Measurements from ENCODE around the gene SKI. TPM values are rescaled to one million over a fixed set of nuclear protein-coding genes. Genes with fewer than 3 reads are reported as not detected.

Gene SKI
- total RNA-seq, 1 experiment from 2014 or later = 89.5 TPM

- Histone ChIP-seq H3K79me1 (ENCODE audit: insufficient read depth, low read depth, low read length, poor library complexity, severe bottlenecking) (peaks cover 2% of the 10 kb centered on the region), H2AFZ (ENCODE audit: low read length) (no peak overlapping the region), H4K5ac (ENCODE audit: insufficient read length, low read depth, low read length) (no peak overlapping the region), H4K20me1 (ENCODE audit: control insufficient read depth, insufficient read depth, insufficient read length) (no peaks in the 10 kb centered on the region), H2BK20ac (ENCODE audit: low read depth, low read length, poor library complexity, severe bottlenecking) (no peak overlapping the region), H4K91ac (ENCODE audit: insufficient read length, low read depth, low read length) (no peak overlapping the region), H3K56ac (ENCODE audit: insufficient read length, low read depth, low read length) (no peak overlapping the region), H3K27ac (ENCODE audit: insufficient read length, low read depth, low read length) (no peak overlapping the region), H2BK120ac (ENCODE audit: low read depth, low read length, poor library complexity, severe bottlenecking) (no peak overlapping the region), H3K9me3 (ENCODE audit: control insufficient read depth, low read depth, low read length) (no peaks in the 10 kb centered on the region), H2BK15ac (ENCODE audit: low read depth, low read length) (no peak overlapping the region), H3T11ph (ENCODE audit: low read length) (no peak overlapping the region), H3K4me2 (ENCODE audit: insufficient read depth, insufficient read length, low read length) (peak overlapping the region; percentile 13), H3K4me1 (ENCODE audit: insufficient read depth, low read length) (no peaks in the 10 kb centered on the region; the same call in 1 of the 2 replicates), H3K79me2 (ENCODE audit: insufficient read depth, low read length) (peaks cover 31% of the 10 kb centered on the region; the same call in 1 of the 2 replicates), H4K8ac (replicated peaks; ENCODE audit: insufficient read length, low read depth, low read length) (no peak overlapping the region), H3K27me3 (ENCODE audit: insufficient read depth, low read length) (no peaks in the 10 kb centered on the region), H3K23ac (ENCODE audit: insufficient read length, low read depth, low read length) (no peak overlapping the region), H2BK5ac (ENCODE audit: insufficient read length, low read length) (no peak overlapping the region), H2BK12ac (ENCODE audit: insufficient read length, low read depth, low read length) (no peak overlapping the region), H3K23me2 (ENCODE audit: insufficient read length, low read depth, low read length, poor library complexity, severe bottlenecking) (peaks cover 32% of the 10 kb centered on the region), H3K9ac (ENCODE audit: extremely low read depth, insufficient read length, low read length) (no peak overlapping the region), H3K18ac (ENCODE audit: insufficient read length, low read depth, low read length) (no peak overlapping the region), H3K14ac (ENCODE audit: insufficient read depth, low read length) (peak overlapping the region; percentile 67; the same call in 1 of the 2 replicates), H3K4ac (ENCODE audit: low read depth, low read length) (no peak overlapping the region), H2AK5ac (ENCODE audit: insufficient read length, low read length) (no peak overlapping the region)
- no CpG with 5 or more reads among the region's 73 CpGs for WGBS (ENCODE audit: extremely low coverage, insufficient read length, low lambda C conversion rate)
- TF ChIP-seq CTCF (conservative IDR thresholded peaks at IDR 0.05) = no peak
- no peaks in the 10 kb centered on the region; a peak in 1 of 5 replicates for H3K9me3 Mint-ChIP-seq
- no peak for DNase-seq
- H3K27ac Mint-ChIP-seq = no peak overlapping the region
- H3K36me3 Mint-ChIP-seq (ENCODE audit: insufficient read depth in 1 of 3, low read depth in 3 of 3) = peaks cover 6 to 19% (median 10%) of the 10 kb centered on the region in 3 experiments; a peak in 5 of 7 replicates
- H3K27me3 Mint-ChIP-seq (ENCODE audit: low read depth) = peaks cover 3% of the 10 kb centered on the region; the same call in 1 of the 2 replicates
- H3K4me3 Mint-ChIP-seq = peak overlapping the region; percentile 57 to 79
- H3K4me1 Mint-ChIP-seq = peaks cover 22 to 27% of the 10 kb centered on the region in 2 experiments
These were observed 1.4 kb upstream of the SKI start for GRCh38 chr1:2226525-2227345.
